OCI-LY3 (cell line): ENCODE results near the gene ETFRF1.

Experiments
- H2AFZ ChIP-seq: fragments of 200-600, 300-600 bp; shearing (Covaris generic); 2 replicates; pipeline ENCODE4 v1.6.0; 2014; ENCODE audit warnings: antibody characterized with exemption, low read depth, low read length
- H3K27ac ChIP-seq: fragments of 200-600, 300-600 bp; sonication (generic); 2 replicates; pipeline ENCODE4 v1.5.1; 2014; ENCODE audit warnings: mild to moderate bottlenecking, low read length, moderate library complexity, mixed read lengths
- H3K27me3 ChIP-seq: fragments of 200-600, 300-600 bp; sonication (generic); 2 replicates; pipeline ENCODE4 v1.6.1; 2014; ENCODE audit warnings: low read depth, low read length, mixed read lengths
- H3K36me3 ChIP-seq: fragments of 200-600, 300-600 bp; sonication (generic); replicated peaks from 2 replicates; pipeline ENCODE3; 2014; ENCODE audit warnings: low read depth, low read length, mixed read lengths
- H3K4me1 ChIP-seq: fragments of 300-600, 200-600 bp; sonication (generic); 2 replicates; pipeline ENCODE4 v1.6.1; 2014; ENCODE audit warnings: low read length, mixed read lengths
- H3K4me2 ChIP-seq: fragments of 200-600, 300-600 bp; sonication (generic); 2 replicates; pipeline ENCODE4 v1.6.1; 2014; ENCODE audit warnings: low read length, mixed read lengths
- H3K4me3 ChIP-seq: fragments of 300-600, 200-600 bp; sonication (generic); 2 replicates; pipeline ENCODE4 v1.5.1; 2014; ENCODE audit warnings: antibody characterized with exemption, mild to moderate bottlenecking, low read length, moderate library complexity
- H3K79me2 ChIP-seq: fragments of 300-600, 200-600 bp; shearing (Covaris generic); 2 replicates; pipeline ENCODE4 v1.6.1; 2014; ENCODE audit warnings: mild to moderate bottlenecking, low read length, mixed read lengths
- H3K9ac ChIP-seq: fragments of 300-600, 200-600 bp; shearing (Covaris generic); 2 replicates; pipeline ENCODE4 v1.6.0; 2014; ENCODE audit warnings: mild to moderate bottlenecking, low read length, moderate library complexity
- H3K9me3 ChIP-seq: fragments of 200-600, 300-600 bp; shearing (Covaris generic); 2 replicates; pipeline ENCODE4 v1.6.1; 2014; ENCODE audit warnings: low read length, mixed read lengths; ENCODE audit not compliant: insufficient read depth
- H4K20me1 ChIP-seq: fragments of 200-600, 300-600 bp; sonication (generic); 2 replicates; pipeline ENCODE4 v1.6.1; 2016; ENCODE audit warnings: low read length, mixed read lengths; ENCODE audit not compliant: insufficient read depth
- CTCF ChIP-seq: fragments of 200-600, 300-600 bp; sonication (generic); IDR thresholded peaks from 2 replicates; pipeline ENCODE4 v1.5.1; 2014; ENCODE audit warnings: antibody characterized with exemption, low read length, low read depth
- EZH2phosphoT487 ChIP-seq: fragments of 200-600 bp; shearing (Covaris generic); IDR thresholded peaks from 2 replicates; pipeline ENCODE4 v1.6.1; 2018; ENCODE audit warnings: antibody characterized with exemption, mixed run types, low read depth

Gene ETFRF1

GRCh38 chr12:25243680-25243990 lies 48.6 kb downstream of the ETFRF1 start:
- Histone ChIP-seq H3K36me3 (peaks cover 47% of the 10 kb centered on the region), H3K4me3 (no peak overlapping the region), H3K79me2 (peaks cover 78% of the 10 kb centered on the region), H3K27ac (no peak overlapping the region), H3K9ac (no peak overlapping the region), H3K4me1 (peaks cover 21% of the 10 kb centered on the region), H4K20me1 (peaks cover 58% of the 10 kb centered on the region), H3K9me3 (no peaks in the 10 kb centered on the region), H3K27me3 (no peaks in the 10 kb centered on the region), H2AFZ (no peak overlapping the region), H3K4me2 (no peak overlapping the region)
- TF ChIP-seq EZH2phosphoT487 (no peak), CTCF (no peak)

- no peak overlapping the region for H2AFZ ChIP-seq
- no peak for TF ChIP-seq CTCF
- TF ChIP-seq EZH2phosphoT487, result no peak
- no peak overlapping the region for H3K4me3 ChIP-seq
- no peak overlapping the region for H3K4me2 ChIP-seq
- no peak overlapping the region for H3K9ac ChIP-seq
- no peak overlapping the region for H3K27ac ChIP-seq
- H3K36me3 ChIP-seq, result peaks cover 35% of the 10 kb centered on the region
- H3K79me2 ChIP-seq, result peaks cover 79% of the 10 kb centered on the region
- H4K20me1 ChIP-seq, result peaks cover 67% of the 10 kb centered on the region
- no peaks in the 10 kb centered on the region for H3K9me3 ChIP-seq
- H3K4me1 ChIP-seq, result peaks cover 26% of the 10 kb centered on the region
- no peaks in the 10 kb centered on the region for H3K27me3 ChIP-seq
Observed at GRCh38 chr12:25245491-25245890, 50.5 kb downstream of the ETFRF1 start.

GRCh38 chr12:25248137-25248536 lies 53.1 kb downstream of the ETFRF1 start:
- no peaks in the 10 kb centered on the region for H3K27me3 ChIP-seq
- H3K36me3 ChIP-seq, result peaks cover 32% of the 10 kb centered on the region
- peaks cover 71% of the 10 kb centered on the region for H3K79me2 ChIP-seq
- H4K20me1 ChIP-seq, result peaks cover 63% of the 10 kb centered on the region
- no peaks in the 10 kb centered on the region for H3K9me3 ChIP-seq
- no peak overlapping the region for H2AFZ ChIP-seq
- peaks cover 26% of the 10 kb centered on the region for H3K4me1 ChIP-seq
- TF ChIP-seq EZH2phosphoT487 (no peak), CTCF (no peak)
- no peak overlapping the region for H3K27ac ChIP-seq
- no peak overlapping the region for H3K9ac ChIP-seq
- no peak overlapping the region for H3K4me2 ChIP-seq
- H3K4me3 ChIP-seq, result no peak overlapping the region

- peaks cover 32% of the 10 kb centered on the region for H3K4me1 ChIP-seq
- H3K4me2 ChIP-seq, result no peak overlapping the region
- TF ChIP-seq CTCF (no peak), EZH2phosphoT487 (no peak)
- H3K9me3 ChIP-seq, result no peaks in the 10 kb centered on the region
- no peak overlapping the region for H2AFZ ChIP-seq
- no peak overlapping the region for H3K9ac ChIP-seq
- no peaks in the 10 kb centered on the region for H3K27me3 ChIP-seq
- H3K4me3 ChIP-seq, result no peak overlapping the region
- peaks cover 28% of the 10 kb centered on the region for H3K36me3 ChIP-seq
- H3K79me2 ChIP-seq, result peaks cover 65% of the 10 kb centered on the region
- no peak overlapping the region for H3K27ac ChIP-seq
- H4K20me1 ChIP-seq, result peaks cover 57% of the 10 kb centered on the region
Observed at GRCh38 chr12:25248732-25249131, 53.7 kb downstream of the ETFRF1 start.
